ENCODE results near the gene F11R. TPM values are rescaled to one million over a fixed set of nuclear protein-coding genes. Genes with fewer than 3 reads are reported as not detected.

The F11R gene
- total RNA-seq, 4 donors from 2014 or later: 68.4 to 125 (median 97.5) TPM

- TF ChIP-seq CTCF (IDR thresholded peaks at IDR 0.05): no peak
- TF ChIP-seq POLR2A (IDR thresholded peaks at IDR 0.05): no peak
- no peak for DNase-seq (ENCODE audit: low spot score in 2 of 2)
- 87 to 91% methylated on average over 4 of the region's 4 CpGs for WGBS, 2 donors
- intact Hi-C loops (cut with DNase I; ENCODE audit: low total_unique reads): no loop called here
- no peak overlapping the region for H3K4me3 ChIP-seq (ENCODE audit: low read depth, poor library complexity, severe bottlenecking)
These were observed 47.5 kb downstream of the F11R start for GRCh38 chr1:160973491-160973890.

GRCh38 chr1:160972939-160973338 is 48.0 kb downstream of the F11R start:
- no peak for DNase-seq (ENCODE audit: low spot score in 2 of 2)
- intact Hi-C loops (cut with DNase I; ENCODE audit: low total_unique reads): no loop called here
- TF ChIP-seq POLR2A (IDR thresholded peaks at IDR 0.05) (no peak), CTCF (IDR thresholded peaks at IDR 0.05) (no peak)
- 56 to 80% methylated on average over 3 of the region's 3 CpGs for WGBS, 2 donors
- H3K4me3 ChIP-seq (ENCODE audit: low read depth, poor library complexity, severe bottlenecking): no peak overlapping the region

GRCh38 chr1:160971618-160972056 is 49.3 kb downstream of the F11R start:
- WGBS, 2 donors: 15 to 20% methylated on average over 6 of the region's 6 CpGs
- no peak overlapping the region for H3K4me3 ChIP-seq (ENCODE audit: low read depth, poor library complexity, severe bottlenecking)
- TF ChIP-seq CTCF (IDR thresholded peaks at IDR 0.05): no peak
- DNase-seq (ENCODE audit: low spot score in 2 of 2): no peak
- intact Hi-C loops (cut with DNase I; ENCODE audit: low total_unique reads): no loop called here

GRCh38 chr1:160963521-160963920 is 57.4 kb downstream of the F11R start:
- DNase-seq (ENCODE audit: low spot score in 2 of 2): no peak
- H3K4me3 ChIP-seq (ENCODE audit: low read depth, poor library complexity, severe bottlenecking): no peak overlapping the region
- TF ChIP-seq POLR2A (IDR thresholded peaks at IDR 0.05) (no peak), CTCF (IDR thresholded peaks at IDR 0.05) (no peak)
- 33 to 61% methylated on average over 4 of the region's 4 CpGs for WGBS, 2 donors
- intact Hi-C loops (cut with DNase I; ENCODE audit: low total_unique reads): no loop called here

- intact Hi-C loops (cut with DNase I; ENCODE audit: low total_unique reads): no loop called here
- TF ChIP-seq POLR2A (IDR thresholded peaks at IDR 0.05) (no peak), CTCF (IDR thresholded peaks at IDR 0.05) (no peak)
These were observed 59.5 kb downstream of the F11R start for GRCh38 chr1:160961419-160961818.

GRCh38 chr1:160956966-160957365 is 64.0 kb downstream of the F11R start:
- intact Hi-C loops (cut with DNase I; ENCODE audit: low total_unique reads): loop anchor here (10.0 kb wide), 1 partner anchor 122 kb away; no protein-coding TSS in a partner anchor

More at GRCh38 chr1:160961419-160961818, 59.5 kb downstream of the F11R start:
- no peak overlapping the region for H3K4me3 ChIP-seq (ENCODE audit: low read depth, poor library complexity, severe bottlenecking)
- DNase-seq (ENCODE audit: low spot score in 2 of 2): no peak
- 73 to 82% methylated on average over 1 of the region's 1 CpG for WGBS, 2 donors

More at GRCh38 chr1:160956966-160957365, 64.0 kb downstream of the F11R start:
- WGBS, 2 donors: 42 to 48% methylated on average over 4 of the region's 4 CpGs
- H3K4me3 ChIP-seq (ENCODE audit: low read depth, poor library complexity, severe bottlenecking): no peak overlapping the region
- TF ChIP-seq CTCF (IDR thresholded peaks at IDR 0.05) (no peak), POLR2A (IDR thresholded peaks at IDR 0.05) (no peak)
- peak in 1 of 2 donors; percentile 83 for DNase-seq (ENCODE audit: low spot score in 2 of 2)
